Trophoblast cell (in vitro differentiated cells and primary cell): Measurements from ENCODE around the gene RAI1.

ENCODE experiments used
- DNase-seq, 2 donors: peaks; one replicate each; pipeline ENCODE4 v3.0.0-alpha.2; 2016
- H2AFZ ChIP-seq: 2 replicates; pipeline ENCODE4 v1.6.1; 2013; ENCODE audit warnings: low read length, moderate library complexity, mild to moderate bottlenecking; ENCODE audit not compliant: insufficient read depth, poor library complexity
- H2AK5ac ChIP-seq: 2 replicates; pipeline ENCODE4 v1.6.1; 2013; ENCODE audit warnings: mild to moderate bottlenecking, low read length
- H2BK120ac ChIP-seq: 2 replicates; pipeline ENCODE4 v1.6.1; 2013; ENCODE audit warnings: low read length, mild to moderate bottlenecking, moderate library complexity; ENCODE audit not compliant: insufficient read depth, poor library complexity
- H2BK12ac ChIP-seq: 2 replicates; pipeline ENCODE4 v1.6.1; 2013; ENCODE audit warnings: mild to moderate bottlenecking, low read length, moderate library complexity
- H2BK5ac ChIP-seq: 2 replicates; pipeline ENCODE4 v1.6.1; 2013; ENCODE audit warnings: low read length, low read depth, moderate library complexity, mild to moderate bottlenecking; ENCODE audit not compliant: poor library complexity
- H3K14ac ChIP-seq: 2 replicates; pipeline ENCODE4 v1.6.1; 2013; ENCODE audit warnings: mild to moderate bottlenecking, low read length
- H3K18ac ChIP-seq: 2 replicates; pipeline ENCODE4 v1.6.1; 2013; ENCODE audit warnings: mild to moderate bottlenecking, low read length
- H3K23ac ChIP-seq: 2 replicates; pipeline ENCODE4 v1.6.1; 2013; ENCODE audit warnings: low read length
- H3K27ac ChIP-seq: 2 replicates; pipeline ENCODE4 v1.5.1; 2013; ENCODE audit warnings: low read depth, mild to moderate bottlenecking, inconsistent platforms, low read length, moderate library complexity
- H3K27me3 ChIP-seq: 2 replicates; pipeline ENCODE4 v1.6.1; 2013; ENCODE audit warnings: inconsistent platforms, mild to moderate bottlenecking, low read length, moderate library complexity; ENCODE audit not compliant: insufficient read depth
- H3K36me3 ChIP-seq, 2 experiments: 1 replicate in 1 of 2; 2 replicates in 1 of 2; pipeline ENCODE4 v1.6.1; 2013; ENCODE audit warnings: low read length in 2 of 2, mild to moderate bottlenecking in 2 of 2, moderate library complexity in 1 of 2; ENCODE audit not compliant: insufficient read depth in 2 of 2, control insufficient read depth in 1 of 2
- H3K4ac ChIP-seq: 2 replicates; pipeline ENCODE4 v1.6.1; 2013; ENCODE audit warnings: low read depth, mild to moderate bottlenecking, low read length, moderate library complexity
- H3K4me1 ChIP-seq, 2 experiments: 1 replicate in 1 of 2; 2 replicates in 1 of 2; pipeline ENCODE4 v1.6.1; 2013; ENCODE audit warnings: low read length in 2 of 2, mild to moderate bottlenecking in 2 of 2, moderate library complexity in 1 of 2; ENCODE audit not compliant: insufficient read depth in 2 of 2, control insufficient read depth in 1 of 2
- H3K4me2 ChIP-seq: 2 replicates; pipeline ENCODE4 v1.6.1; 2013; ENCODE audit warnings: inconsistent platforms, mild to moderate bottlenecking, low read length, moderate library complexity
- H3K4me3 ChIP-seq: 2 replicates; pipeline ENCODE4 v1.5.1; 2013; ENCODE audit warnings: mild to moderate bottlenecking, low read depth, low read length, inconsistent platforms
- H3K79me1 ChIP-seq: one replicate; pipeline ENCODE4 v1.6.1; 2013; ENCODE audit warnings: low read length
- H3K79me2 ChIP-seq: 2 replicates; pipeline ENCODE4 v1.6.1; 2013; ENCODE audit warnings: low read length, mild to moderate bottlenecking; ENCODE audit not compliant: control insufficient read depth, insufficient read depth, poor library complexity
- H3K9ac ChIP-seq: 2 replicates; pipeline ENCODE4 v1.6.1; 2013; ENCODE audit warnings: mild to moderate bottlenecking, low read length
- H3K9me3 ChIP-seq: 2 replicates; pipeline ENCODE4 v1.6.1; 2013; ENCODE audit warnings: low read depth, mild to moderate bottlenecking, control low read depth, inconsistent platforms, low read length; ENCODE audit not compliant: insufficient read depth
- H4K12ac ChIP-seq: 2 replicates; pipeline ENCODE4 v1.6.1; 2013; ENCODE audit warnings: low read depth, mild to moderate bottlenecking, low read length, moderate library complexity
- H4K8ac ChIP-seq: 2 replicates; pipeline ENCODE4 v1.6.1; 2013; ENCODE audit warnings: low read depth, mild to moderate bottlenecking, low read length, moderate library complexity
- H4K91ac ChIP-seq: one replicate; pipeline ENCODE4 v1.6.1; 2013; ENCODE audit warnings: low read depth, mild to moderate bottlenecking, low read length, moderate library complexity
- WGBS: extraction: QIAGEN DNeasy Blood & Tissue Kit; methylation state at CpG from one replicate; pipeline ENCODE4 v1.1.7; 2013; ENCODE audit warnings: missing lambda C conversion rate; ENCODE audit not compliant: insufficient read length, insufficient coverage; ENCODE audit errors: extremely low coverage; 5-methylcytosine and 5-hydroxymethylcytosine counted together

The RAI1 gene

DNA sequence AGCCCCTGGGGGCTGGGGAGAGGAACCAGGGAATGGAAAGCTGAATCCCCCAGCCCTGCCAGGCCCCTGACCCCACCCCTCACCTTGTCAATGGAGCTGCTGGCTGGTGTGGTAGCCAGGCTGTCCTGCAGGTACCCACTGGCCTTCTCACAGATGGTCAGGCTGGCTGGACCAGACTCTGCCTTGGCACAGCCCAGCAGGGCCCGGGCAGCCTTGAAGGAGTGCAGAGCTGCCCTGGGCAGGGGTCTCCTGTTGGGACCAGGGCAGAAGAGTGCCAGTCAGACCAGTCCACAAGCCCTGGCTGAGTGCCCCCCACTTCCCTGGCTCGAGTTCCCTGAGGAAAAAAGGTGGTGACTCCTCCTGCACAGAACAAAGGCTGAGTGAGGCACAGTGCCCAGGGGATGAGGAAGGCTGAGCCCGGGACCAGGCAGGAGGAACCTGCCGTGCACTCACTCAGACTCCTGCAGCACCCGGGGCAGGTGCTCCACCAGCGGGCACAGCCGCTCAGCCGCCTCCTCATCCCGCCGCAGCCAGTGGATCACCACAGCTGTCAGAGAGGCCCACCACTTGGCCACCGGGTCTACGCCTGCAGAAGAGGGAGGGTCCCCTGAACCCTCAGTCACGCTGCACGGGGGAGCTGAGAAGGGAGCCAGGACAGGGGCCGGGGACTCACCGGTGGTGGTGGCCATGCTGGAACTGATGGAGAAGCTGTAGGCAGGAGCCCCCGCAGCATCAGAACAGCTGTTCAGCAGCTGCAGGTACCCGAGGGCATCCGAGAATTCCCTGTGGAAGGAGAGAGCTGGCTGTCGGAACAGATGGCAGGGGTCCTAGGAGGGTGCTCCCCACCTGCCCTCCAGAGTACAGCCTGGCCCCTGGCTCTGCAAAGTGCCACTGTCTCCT, 133.2 kb downstream of the RAI1 start:
- H2BK120ac ChIP-seq, result no peak overlapping the region
- H2AK5ac ChIP-seq, result no peak overlapping the region
- H3K79me1 ChIP-seq, result peaks cover 13% of the 10 kb centered on the region
- no peak overlapping the region for H3K4me2 ChIP-seq
- WGBS, result no CpG with 5 or more reads among the region's 20 CpGs
- no peak overlapping the region for H3K14ac ChIP-seq
- no peak overlapping the region for H3K27ac ChIP-seq
- DNase-seq, result no peak
- no peak overlapping the region for H3K18ac ChIP-seq
- H3K36me3 ChIP-seq, result peaks cover 77 to 84% of the 10 kb centered on the region in 2 experiments
- peaks cover 21 to 27% of the 10 kb centered on the region in 2 experiments for H3K4me1 ChIP-seq
- H3K79me2 ChIP-seq, result peaks cover 2% of the 10 kb centered on the region
- no peak overlapping the region for H4K91ac ChIP-seq
- H3K4ac ChIP-seq, result no peak overlapping the region
- no peak overlapping the region for H2BK12ac ChIP-seq
- no peak overlapping the region for H4K8ac ChIP-seq
- no peak overlapping the region for H4K12ac ChIP-seq
- H3K4me3 ChIP-seq, result no peak overlapping the region
- no peak overlapping the region for H3K23ac ChIP-seq
- no peak overlapping the region for H2AFZ ChIP-seq
- no peak overlapping the region for H2BK5ac ChIP-seq
- no peaks in the 10 kb centered on the region for H3K27me3 ChIP-seq
- no peak overlapping the region for H3K9ac ChIP-seq
- H3K9me3 ChIP-seq, result peaks cover 4% of the 10 kb centered on the region

DNA sequence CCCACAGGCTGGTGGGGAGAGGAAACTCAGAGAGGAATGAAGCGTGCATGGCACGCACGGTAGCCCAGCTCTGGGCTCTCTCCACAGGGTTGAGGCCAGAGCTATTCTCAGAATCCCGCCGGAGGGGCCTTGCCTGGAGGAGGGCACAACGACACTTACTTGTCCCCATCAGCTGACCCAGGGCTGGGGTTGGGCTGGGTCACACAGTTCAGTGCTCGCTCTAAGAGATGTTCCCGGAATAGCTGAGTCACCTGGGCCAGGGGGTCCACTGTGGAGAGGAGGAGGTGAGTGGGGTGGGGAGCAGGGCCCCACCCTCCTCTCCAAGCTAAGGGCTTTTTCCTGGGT, 133.8 kb downstream of the RAI1 start:
- Histone ChIP-seq H3K9ac (no peak overlapping the region), H3K9me3 (peaks cover 4% of the 10 kb centered on the region), H3K4ac (no peak overlapping the region), H3K79me1 (peaks cover 9% of the 10 kb centered on the region), H3K23ac (no peak overlapping the region), H3K14ac (no peak overlapping the region), H4K91ac (no peak overlapping the region), H2AK5ac (no peak overlapping the region), H2BK120ac (no peak overlapping the region), H4K12ac (no peak overlapping the region), H3K4me3 (no peak overlapping the region), H2AFZ (no peak overlapping the region), H3K4me1 (peaks cover 22 to 30% of the 10 kb centered on the region in 2 experiments), H3K79me2 (peaks cover 2% of the 10 kb centered on the region), H3K27me3 (no peaks in the 10 kb centered on the region), H4K8ac (no peak overlapping the region), H3K4me2 (no peak overlapping the region), H3K27ac (no peak overlapping the region), H2BK5ac (no peak overlapping the region), H2BK12ac (no peak overlapping the region), H3K18ac (no peak overlapping the region), H3K36me3 (peaks cover 83 to 90% of the 10 kb centered on the region in 2 experiments)
- peak; percentile 38 to 47 for DNase-seq
- no CpG with 5 or more reads among the region's 8 CpGs for WGBS

DNA sequence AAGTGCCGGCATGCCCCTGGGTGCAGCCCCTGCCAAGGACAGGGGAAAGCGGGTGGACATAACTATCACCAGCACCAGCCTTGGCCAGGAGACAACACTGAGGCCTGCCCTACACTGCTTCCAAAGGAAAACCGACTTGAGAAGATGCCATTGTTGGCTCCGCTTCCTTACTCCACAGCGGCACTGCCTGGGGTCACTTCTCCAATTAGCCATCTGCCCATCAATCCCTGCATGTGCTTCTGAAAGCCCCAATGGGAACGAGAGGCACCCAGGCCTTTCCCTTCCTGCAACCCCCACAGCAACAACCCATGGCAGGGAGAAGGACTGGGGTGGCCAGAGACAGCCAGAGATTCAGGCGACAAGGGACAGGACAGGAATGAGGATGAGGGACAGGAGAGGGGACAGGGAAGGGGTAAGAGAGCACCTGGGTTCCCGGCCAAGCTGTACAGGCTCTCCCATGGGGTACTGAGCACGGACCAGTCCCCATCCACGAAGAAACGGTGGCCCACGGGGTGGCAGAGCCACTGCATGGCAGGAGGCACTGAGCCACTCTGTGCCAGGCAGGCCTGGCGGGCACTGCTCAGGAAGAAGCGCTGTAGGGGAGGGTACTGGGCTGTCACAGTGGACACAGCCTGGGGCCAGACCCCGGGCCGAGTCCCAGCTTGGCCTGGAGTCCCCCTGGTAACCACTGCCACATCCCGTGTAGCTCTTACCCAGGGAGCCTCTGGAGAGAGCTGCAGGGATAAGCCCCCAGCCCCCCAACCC, 134.4 kb downstream of the RAI1 start:
- Histone ChIP-seq H3K36me3 (peaks cover 88 to 94% of the 10 kb centered on the region in 2 experiments), H4K91ac (no peak overlapping the region), H3K27me3 (no peaks in the 10 kb centered on the region), H2AK5ac (no peak overlapping the region), H3K79me2 (no peaks in the 10 kb centered on the region), H3K9ac (no peak overlapping the region), H3K18ac (no peak overlapping the region), H4K12ac (no peak overlapping the region), H4K8ac (no peak overlapping the region), H3K4me2 (no peak overlapping the region), H3K14ac (no peak overlapping the region), H3K9me3 (peaks cover 4% of the 10 kb centered on the region), H3K4me3 (no peak overlapping the region), H3K4ac (no peak overlapping the region), H2BK120ac (no peak overlapping the region), H2AFZ (no peak overlapping the region), H2BK12ac (no peak overlapping the region), H3K27ac (no peak overlapping the region), H3K4me1 (peaks cover 16 to 31% of the 10 kb centered on the region in 2 experiments), H3K23ac (no peak overlapping the region), H3K79me1 (peaks cover 3% of the 10 kb centered on the region), H2BK5ac (no peak overlapping the region)
- DNase-seq, result no peak
- WGBS, result no CpG with 5 or more reads among the region's 17 CpGs

DNA sequence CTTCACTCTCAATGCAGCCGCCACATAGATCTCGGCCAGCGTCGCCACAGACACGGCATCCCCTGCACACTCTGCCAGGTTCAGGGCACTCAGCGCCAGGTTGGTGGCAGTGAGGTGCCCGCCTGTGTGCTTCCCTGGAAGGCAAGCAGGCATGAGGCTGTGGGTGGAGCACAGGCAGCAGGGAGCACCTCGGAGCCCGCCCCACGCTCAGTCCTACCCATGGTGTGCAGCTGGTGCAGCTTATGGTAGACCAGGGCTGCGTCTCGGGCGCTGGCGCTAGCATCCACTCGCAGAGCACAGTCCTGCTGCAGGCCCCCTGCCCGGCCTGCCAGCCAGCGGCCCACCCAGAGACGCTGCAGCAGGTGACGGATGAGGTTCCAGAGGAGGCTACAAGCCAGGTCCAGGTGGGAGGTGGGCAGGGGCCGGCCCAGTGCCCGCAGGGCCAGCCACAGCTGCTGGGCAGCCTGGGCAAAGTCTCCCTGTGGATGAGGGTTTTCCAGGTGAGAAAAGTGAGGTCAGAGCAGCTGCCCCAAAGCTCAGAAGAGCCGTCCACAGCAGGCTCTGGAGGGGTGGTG, 135.1 kb downstream of the RAI1 start:
- Histone ChIP-seq H2BK12ac (no peak overlapping the region), H3K27me3 (no peaks in the 10 kb centered on the region)
- no CpG with 5 or more reads among the region's 22 CpGs for WGBS

More for the DNA sequence above, 135.1 kb downstream of the RAI1 start:
- Histone ChIP-seq H3K36me3 (peaks cover 87 to 89% of the 10 kb centered on the region in 2 experiments), H3K79me1 (peaks cover 2% of the 10 kb centered on the region), H3K79me2 (no peaks in the 10 kb centered on the region), H2AK5ac (no peak overlapping the region), H2AFZ (no peak overlapping the region), H3K4me2 (no peak overlapping the region), H4K91ac (no peak overlapping the region), H4K8ac (no peak overlapping the region), H3K4me1 (peaks cover 12 to 30% of the 10 kb centered on the region in 2 experiments), H3K14ac (no peak overlapping the region), H2BK5ac (no peak overlapping the region), H3K4ac (no peak overlapping the region), H2BK120ac (no peak overlapping the region), H3K18ac (no peak overlapping the region), H3K23ac (no peak overlapping the region), H3K9me3 (peaks cover 4% of the 10 kb centered on the region), H3K9ac (no peak overlapping the region), H3K27ac (no peak overlapping the region), H3K4me3 (no peak overlapping the region), H4K12ac (no peak overlapping the region)
- DNase-seq, result no peak
